ENCODE data around the gene GNPTG. TPM values are rescaled to one million over a fixed set of nuclear protein-coding genes. Genes with fewer than 3 reads are reported as not detected.

GNPTG gene
- total and polyA plus RNA-seq, 2 of the 13 experiments (the other 11 are each of a cell fraction or from before 2014, with no cell fraction given): 22.7 to 71.1 TPM

DNA sequence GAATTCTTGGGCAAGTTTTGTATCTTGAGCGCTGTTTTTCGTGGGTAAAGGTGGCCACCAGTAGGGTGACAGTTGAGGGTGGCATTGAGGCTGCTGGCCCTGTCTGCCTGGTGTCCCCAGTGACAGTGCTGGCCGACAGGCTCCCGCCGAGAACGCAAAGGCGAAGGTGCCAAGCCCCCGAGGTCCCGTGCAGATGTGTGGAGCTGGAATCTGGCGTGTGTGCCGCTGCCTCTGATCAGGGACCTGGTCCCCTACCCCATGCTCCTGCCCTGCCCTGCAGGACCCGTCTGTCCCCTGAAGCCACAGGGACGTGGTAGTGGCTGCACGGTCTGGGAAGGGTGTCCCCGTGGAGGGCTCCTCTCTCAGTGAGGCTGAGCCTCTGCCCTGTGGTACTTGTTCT is 38.8 kb upstream of the GNPTG start:
- ATAC-seq: no peak
- Histone ChIP-seq H3K27me3 (ENCODE audit: control insufficient read depth in 1 of 2, insufficient read depth in 2 of 2, low read length in 2 of 2) (no peaks in the 10 kb centered on the region; a peak in 2 of 5 replicates), H3K27ac (ENCODE audit: extremely low read length, insufficient read depth, low read length) (no peak overlapping the region), H3K4me3 (replicated peaks in 1 of 3; ENCODE audit: insufficient read depth in 1 of 3, low read depth in 2 of 3, low read length in 3 of 3) (no peak overlapping the region), H3K4me2 (ENCODE audit: low read depth, low read length) (peak overlapping the region; percentile 95; the same call in 1 of the 2 replicates), H3K9ac (ENCODE audit: insufficient read depth, low read depth, low read length) (no peak overlapping the region), H3K36me3 (replicated peaks in 1 of 2; ENCODE audit: control insufficient read depth in 1 of 2, insufficient read depth in 2 of 2, low read length in 2 of 2) (peaks cover 31 to 57% of the 10 kb centered on the region in 2 experiments; a peak in 4 of 5 replicates), H3K9me3 (ENCODE audit: low read length) (no peaks in the 10 kb centered on the region), H2AFZ (ENCODE audit: low read length) (no peak overlapping the region), H3K4me1 (ENCODE audit: insufficient read depth, low read length) (peaks cover 25% of the 10 kb centered on the region), H4K20me1 (ENCODE audit: insufficient read depth, low read length) (peaks cover 52% of the 10 kb centered on the region), H3K79me2 (ENCODE audit: insufficient read depth, low read length) (peaks cover 62% of the 10 kb centered on the region)
- in situ Hi-C loops (cut with HindIII; ENCODE audit: extremely low pct_ligation_motif_present, low pct_unique_long_range_greater_than_20kb): no loop called here
- 100% methylated on average over 3 of the region's 15 CpGs for WGBS (ENCODE audit: low lambda C conversion rate)
- CTCF ChIA-PET (ENCODE audit: low intra/inter-chr PET ratio, low total read pairs): no interaction called here
- POLR2A ChIA-PET: no interaction called here
- intact Hi-C loops (cut with micrococcal nuclease; ENCODE audit: unreplicated experiment): no loop called here
- TSS peak; percentile 5 for BruUV-seq (replicated peaks)
- FAIRE-seq: no peak
- TF ChIP-seq ZZZ3 (CRISPR knock-in tag; IDR thresholded peaks at IDR 0.05; ENCODE audit: borderline replicate concordance) (no peak), ZNF256 (CRISPR knock-in tag; conservative IDR thresholded peaks at IDR 0.05) (no peak), PHF8 (CRISPR knock-in tag; IDR thresholded peaks at IDR 0.05) (no peak), SMARCC2 (IDR thresholded peaks at IDR 0.05) (no peak), RELA (CRISPR knock-in tag; IDR thresholded peaks at IDR 0.05) (no peak), SAP130 (CRISPR knock-in tag; IDR thresholded peaks at IDR 0.05; ENCODE audit: low read depth) (no peak), CCAR2 (optimal IDR thresholded peaks at IDR 0.05; ENCODE audit: low read depth, low read length) (no peak), ZNF260 (CRISPR knock-in tag; IDR thresholded peaks at IDR 0.05; ENCODE audit: borderline replicate concordance, low read depth) (no peak), SAFB2 (CRISPR knock-in tag; IDR thresholded peaks at IDR 0.05; ENCODE audit: borderline replicate concordance, low read depth) (no peak), SALL2 (CRISPR knock-in tag; IDR thresholded peaks at IDR 0.05) (no peak), ATRX (CRISPR knock-in tag; IDR thresholded peaks at IDR 0.05; ENCODE audit: borderline replicate concordance) (no peak), EEA1 (CRISPR knock-in tag; IDR thresholded peaks at IDR 0.05; ENCODE audit: borderline replicate concordance) (no peak), THYN1 (CRISPR knock-in tag; IDR thresholded peaks at IDR 0.05; ENCODE audit: borderline replicate concordance, low read depth) (no peak)
- no peak for DNase-seq (ENCODE audit: low spot score)
